Measurements from ENCODE around the gene CELF2.

The CELF2 gene

GRCh38 chr10:11213137-11213536 is 195.5 kb downstream of the CELF2 start:
- no peak for TF ChIP-seq CTCF (IDR thresholded peaks at IDR 0.05)

GRCh38 chr10:11214407-11214806 is 196.7 kb downstream of the CELF2 start:
- no peak for TF ChIP-seq CTCF (IDR thresholded peaks at IDR 0.05)

DNA sequence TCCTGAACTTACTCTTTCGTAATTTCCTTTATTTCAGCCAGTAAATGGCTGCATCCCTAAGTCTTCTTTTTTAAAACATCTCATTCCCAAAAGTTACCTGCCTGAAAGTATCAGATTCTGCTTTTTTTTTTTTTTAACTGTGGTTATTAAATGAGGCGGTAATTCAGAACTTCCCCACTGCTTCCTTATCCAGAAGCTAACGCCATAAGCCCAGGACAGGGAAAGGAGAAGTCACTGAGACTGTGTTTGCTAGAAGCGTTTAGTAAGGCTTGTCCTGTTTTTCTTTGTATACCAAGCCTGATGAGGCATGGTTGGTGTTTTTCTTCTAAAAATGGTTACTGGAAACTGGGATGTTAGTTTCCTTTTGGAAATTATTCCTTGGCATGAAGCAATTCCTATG is 197.8 kb downstream of the CELF2 start:
- no peak for TF ChIP-seq CTCF (IDR thresholded peaks at IDR 0.05)

GRCh38 chr10:11217521-11217920 is 199.8 kb downstream of the CELF2 start:
- no peak for TF ChIP-seq CTCF (IDR thresholded peaks at IDR 0.05)

DNA sequence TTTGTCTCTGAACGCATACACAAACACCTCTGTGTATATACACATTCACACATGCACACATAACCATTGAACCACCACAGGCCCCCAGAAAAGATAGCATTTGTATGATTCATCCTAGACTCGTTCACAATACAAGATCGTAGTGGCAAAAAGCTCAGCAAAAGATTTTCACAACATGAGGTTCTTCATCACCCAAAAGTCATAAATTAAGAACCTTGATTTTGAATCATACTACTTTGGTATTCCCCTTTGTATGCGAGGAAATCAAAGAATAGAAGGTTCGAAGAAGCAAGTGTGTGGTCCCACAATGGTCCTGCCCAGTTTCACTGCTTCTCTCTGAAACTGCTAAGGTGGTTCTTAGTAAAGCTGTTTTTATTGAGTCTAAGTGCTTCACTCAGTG is 200.7 kb downstream of the CELF2 start:
- no peak for TF ChIP-seq CTCF (IDR thresholded peaks at IDR 0.05)

GRCh38 chr10:11219431-11219830 is 201.8 kb downstream of the CELF2 start:
- no peak for TF ChIP-seq CTCF (IDR thresholded peaks at IDR 0.05)

- TF ChIP-seq CTCF (IDR thresholded peaks at IDR 0.05): no peak
Observed at GRCh38 chr10:11223081-11223480, 205.4 kb downstream of the CELF2 start.

- no peak for TF ChIP-seq CTCF (IDR thresholded peaks at IDR 0.05)
Observed at GRCh38 chr10:11223507-11224140, 206.0 kb downstream of the CELF2 start.

Data from LNCAP (cell line).